HG03066 (cell line): Measurements from ENCODE around the gene WDFY3.
"Not testable (repeated sequence)": the region's sequence is repeated elsewhere in the genome, so short reads cannot be mapped to it uniquely, and the experiment has no call there.

Experiments
- ATAC-seq: cut with Tn5 transposase; IDR thresholded peaks from one replicate; pipeline ENCODE4 v1.9.1; 2021; ENCODE audit warnings: low read depth; ENCODE audit not compliant: unreplicated experiment

WDFY3 gene

DNA sequence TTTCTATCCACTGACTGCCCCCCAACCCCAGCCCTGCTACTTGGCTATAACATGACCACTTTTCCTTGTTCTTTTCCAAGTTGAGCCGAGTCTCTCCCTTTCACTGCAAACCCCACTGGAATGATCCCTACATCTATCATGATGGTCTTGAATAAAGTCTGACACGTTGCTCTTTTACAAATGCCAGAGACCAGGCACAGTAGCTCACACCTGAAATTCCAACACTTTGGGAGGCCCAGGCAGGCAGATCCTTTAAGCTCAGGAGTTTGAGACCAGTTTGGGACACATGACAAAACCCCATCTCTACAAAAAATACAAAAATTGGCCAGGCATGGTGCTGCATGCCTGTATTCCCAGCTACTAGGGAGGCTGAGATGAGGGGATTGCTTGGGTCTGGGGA, 100.9 kb downstream of the WDFY3 start:
- no peak for ATAC-seq

DNA sequence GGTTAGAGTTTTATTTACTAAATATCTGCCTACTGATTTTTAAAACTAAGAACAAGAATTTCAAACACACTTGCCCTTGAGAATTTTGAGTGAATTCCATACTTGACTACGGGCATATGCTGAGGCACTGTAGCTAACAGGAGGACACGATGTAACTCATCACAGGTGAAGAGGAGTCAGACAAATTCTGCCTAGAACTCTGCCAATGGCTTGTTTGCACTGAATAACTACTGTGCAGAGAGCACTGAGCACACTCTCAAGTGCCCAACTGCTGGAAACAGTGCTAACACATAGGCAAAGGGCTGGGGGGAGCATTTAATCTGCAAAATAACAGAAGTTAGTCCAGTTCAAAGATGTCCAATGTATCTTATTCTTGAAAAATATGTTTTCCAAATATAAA, 104.4 kb downstream of the WDFY3 start:
- ATAC-seq = no peak

DNA sequence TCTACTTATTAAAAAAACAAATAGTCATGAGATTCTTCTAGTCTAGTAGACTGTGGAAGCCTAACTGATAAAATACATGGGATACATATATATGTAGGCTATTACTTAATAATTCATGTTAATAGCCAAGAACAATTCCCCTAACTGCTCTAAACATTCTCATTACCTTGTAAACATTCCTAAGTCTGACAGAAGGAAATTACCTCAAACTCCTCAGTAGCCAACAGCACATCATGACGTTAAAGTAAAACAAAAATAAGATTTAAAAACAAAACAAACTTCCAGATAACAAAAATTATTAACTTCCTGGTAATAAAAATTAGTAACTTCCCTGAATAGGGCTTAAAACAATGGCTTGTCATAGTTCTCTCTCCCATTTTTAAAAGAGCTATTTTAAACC, 109.2 kb downstream of the WDFY3 start:
- ATAC-seq = no peak

DNA sequence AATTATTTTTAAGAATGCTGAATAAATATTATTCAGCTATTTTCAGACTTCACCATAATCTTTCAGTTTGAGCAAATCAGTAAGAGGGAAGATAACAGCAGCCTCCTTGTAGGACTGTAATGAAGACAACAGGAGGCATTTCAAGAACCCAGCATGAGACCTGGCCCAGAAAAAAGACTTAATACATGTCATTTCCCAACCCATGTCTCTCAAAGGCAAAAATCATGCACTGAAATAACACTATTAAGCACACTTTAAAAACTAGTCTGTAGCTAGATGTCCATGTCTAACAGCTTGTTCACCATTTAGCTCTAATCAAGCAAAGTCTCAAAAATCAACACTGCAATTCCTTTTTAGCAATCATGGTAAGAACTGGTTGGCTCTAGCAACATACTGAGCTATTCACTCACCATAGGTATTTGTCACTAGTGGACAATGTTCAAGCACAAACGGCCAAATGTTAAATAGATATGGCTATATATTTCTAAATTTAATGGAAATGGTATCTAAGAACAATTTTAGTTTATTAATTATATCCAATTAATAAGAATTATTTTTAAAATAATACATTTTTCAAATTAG, 109.9 kb downstream of the WDFY3 start:
- no peak for ATAC-seq

GRCh38 chr4:84855774-84856173, 110.7 kb downstream of the WDFY3 start:
- ATAC-seq = no peak

DNA sequence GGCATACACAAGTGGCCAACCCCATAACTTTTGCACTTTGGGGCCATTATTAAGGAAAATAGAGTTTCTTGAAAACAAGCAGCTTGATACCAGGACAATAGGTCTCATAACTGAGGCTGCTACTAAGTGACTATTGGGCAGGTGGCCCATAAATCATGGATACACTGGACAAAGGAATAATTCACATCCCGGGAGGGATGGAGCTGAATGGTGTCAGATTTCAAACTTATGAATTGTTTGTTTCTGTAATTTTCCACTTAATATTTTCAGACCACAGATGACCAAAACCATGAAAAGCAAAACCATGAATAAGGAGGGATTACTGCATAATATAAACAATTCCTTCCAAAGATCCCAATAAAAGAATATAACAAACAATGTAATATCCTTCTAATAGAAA, 114.4 kb downstream of the WDFY3 start:
- ATAC-seq = no peak

DNA sequence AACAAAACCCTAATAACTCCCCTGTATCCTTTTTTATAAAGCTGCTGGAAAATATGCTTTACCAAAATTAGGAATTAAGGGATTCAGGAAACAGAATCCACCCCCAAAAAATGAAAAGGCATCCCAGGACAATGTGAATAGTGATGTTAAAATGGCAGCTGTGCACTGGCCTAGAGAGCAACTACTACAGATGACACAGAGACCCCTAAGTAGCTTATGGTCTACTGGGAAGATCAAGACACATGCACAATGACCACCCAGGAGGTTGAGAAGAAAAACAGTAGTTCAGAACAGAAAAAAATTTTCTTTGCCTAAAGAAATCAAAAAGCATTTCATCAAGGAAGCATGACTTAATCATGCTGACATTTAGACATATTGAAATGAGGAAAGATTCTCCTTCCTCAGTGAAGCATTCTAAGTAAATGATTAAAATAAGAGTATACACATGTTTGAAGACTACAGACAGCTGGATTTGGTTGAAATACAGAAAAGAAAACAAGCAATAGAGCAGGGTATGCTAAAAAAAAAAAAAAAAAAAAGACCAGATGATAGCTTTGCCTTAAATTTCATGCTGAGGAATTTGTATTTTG, 117.3 kb downstream of the WDFY3 start:
- ATAC-seq = no peak

GRCh38 chr4:84848432-84848831, 118.1 kb downstream of the WDFY3 start:
- no peak for ATAC-seq

DNA sequence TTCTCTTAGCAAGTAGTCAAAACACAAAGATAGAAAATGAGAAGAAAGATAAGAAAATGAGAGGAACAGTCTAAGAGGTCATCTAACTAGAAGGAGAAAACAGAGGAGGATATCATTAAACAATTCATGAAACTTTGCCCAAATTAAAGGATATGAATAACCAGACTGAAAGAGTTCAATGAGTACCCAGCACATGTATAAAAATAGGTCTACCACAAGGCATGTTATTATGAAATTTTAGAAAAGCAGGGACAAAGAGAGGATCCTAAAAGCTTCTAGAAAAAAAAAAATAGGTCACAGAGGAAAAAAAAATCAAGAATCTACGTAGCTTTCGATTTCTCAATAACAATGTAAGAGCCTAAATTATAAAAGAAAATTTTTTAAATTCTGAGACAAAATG, 118.5 kb downstream of the WDFY3 start:
- no peak for ATAC-seq

DNA sequence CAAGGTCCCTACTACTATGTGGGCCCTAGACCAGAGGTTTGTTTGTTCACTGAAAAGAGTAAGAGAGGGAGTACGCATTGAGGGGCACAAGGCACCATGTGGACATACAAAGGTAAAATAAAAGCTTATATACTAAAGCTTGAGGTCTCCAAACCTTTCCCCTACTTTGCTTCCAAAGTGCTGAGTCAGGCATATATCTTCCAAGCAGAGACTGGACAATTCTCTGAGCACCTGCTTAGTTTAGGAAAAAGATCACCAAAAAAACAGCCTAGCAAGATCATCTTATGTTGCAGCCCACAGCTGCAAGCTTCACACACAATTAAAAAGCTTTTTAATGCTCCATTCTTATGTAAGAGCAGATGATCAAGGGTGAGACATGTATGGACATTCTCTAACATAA, 119.5 kb downstream of the WDFY3 start:
- no peak for ATAC-seq

- no peak for ATAC-seq
Observed at GRCh38 chr4:84841435-84841834, 125.1 kb downstream of the WDFY3 start.

- no peak for ATAC-seq
Observed at GRCh38 chr4:84837751-84838150, 128.7 kb downstream of the WDFY3 start.

DNA sequence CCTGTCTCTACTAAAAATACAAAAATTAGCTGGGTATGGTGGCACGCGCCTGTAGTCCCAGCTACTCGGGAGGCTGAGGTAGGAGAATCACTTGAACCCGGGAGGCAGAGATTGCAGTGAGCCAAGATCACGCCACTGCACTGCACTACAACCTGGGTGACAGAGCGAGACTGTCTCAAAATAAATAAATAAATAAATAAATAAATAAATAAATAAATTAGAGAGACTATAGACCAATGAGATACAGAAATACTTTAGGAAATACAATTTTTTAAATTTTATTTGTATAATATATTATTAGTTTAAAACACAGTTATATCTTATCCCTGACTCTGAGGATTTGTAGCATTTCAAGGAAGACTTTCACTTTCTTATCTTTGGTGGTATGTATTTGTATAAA, 136.9 kb downstream of the WDFY3 start:
- ATAC-seq = not testable (repeated sequence)

GRCh38 chr4:84826681-84827080, 139.8 kb downstream of the WDFY3 start:
- ATAC-seq = no peak

- ATAC-seq = no peak
Observed at GRCh38 chr4:84825701-84826341, 140.7 kb downstream of the WDFY3 start.

GRCh38 chr4:84821064-84821463, 145.4 kb downstream of the WDFY3 start:
- no peak for ATAC-seq

DNA sequence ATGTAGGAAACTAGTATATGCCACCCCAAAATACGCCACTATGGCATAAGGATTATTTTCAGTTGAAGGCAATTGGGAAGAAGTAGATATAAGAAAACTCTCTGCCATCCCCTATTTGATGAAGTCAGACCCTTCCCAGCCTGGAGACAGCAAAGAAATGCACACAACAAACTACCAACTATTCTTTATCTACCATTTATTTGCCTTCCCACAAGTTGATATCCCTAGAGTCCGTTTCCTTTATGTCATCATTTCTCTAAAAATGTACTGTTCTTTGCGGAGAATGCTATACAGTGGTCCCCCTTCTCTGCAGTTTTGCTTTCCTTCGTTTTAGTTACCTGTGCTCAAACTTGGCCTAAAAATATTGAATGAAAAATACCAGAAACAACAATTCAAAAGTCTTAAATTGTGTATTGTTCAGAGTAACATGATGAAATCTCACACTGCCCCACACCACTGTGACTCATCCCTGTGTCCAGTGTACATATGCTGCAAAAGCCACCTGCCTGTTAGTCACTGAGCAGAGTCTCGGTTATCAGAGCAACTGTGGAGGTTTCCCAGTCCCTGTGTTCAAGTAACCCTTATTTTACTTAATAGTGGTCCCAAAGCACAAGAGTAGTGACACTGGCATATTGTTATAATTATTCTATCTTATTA, 152.3 kb downstream of the WDFY3 start:
- ATAC-seq = no peak

DNA sequence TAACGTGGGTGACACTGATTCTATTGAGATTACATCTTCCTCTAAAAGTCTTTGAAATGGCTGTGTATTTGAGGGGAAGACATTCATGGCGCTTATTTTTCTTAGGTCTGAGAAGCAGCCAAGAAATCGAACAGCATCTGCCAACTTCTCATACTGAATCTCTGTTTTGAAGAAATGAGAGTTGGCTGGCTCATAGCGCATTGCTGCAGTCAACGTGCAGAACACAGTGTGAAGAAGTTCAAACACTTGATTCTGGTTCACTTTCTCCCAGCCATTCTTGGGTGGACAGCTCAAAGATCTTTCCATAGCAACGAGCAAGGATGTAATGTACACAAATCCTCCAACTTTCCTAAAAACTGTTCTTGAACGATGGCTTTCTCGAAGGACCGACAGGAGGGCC, 156.5 kb downstream of the WDFY3 start:
- ATAC-seq = no peak

DNA sequence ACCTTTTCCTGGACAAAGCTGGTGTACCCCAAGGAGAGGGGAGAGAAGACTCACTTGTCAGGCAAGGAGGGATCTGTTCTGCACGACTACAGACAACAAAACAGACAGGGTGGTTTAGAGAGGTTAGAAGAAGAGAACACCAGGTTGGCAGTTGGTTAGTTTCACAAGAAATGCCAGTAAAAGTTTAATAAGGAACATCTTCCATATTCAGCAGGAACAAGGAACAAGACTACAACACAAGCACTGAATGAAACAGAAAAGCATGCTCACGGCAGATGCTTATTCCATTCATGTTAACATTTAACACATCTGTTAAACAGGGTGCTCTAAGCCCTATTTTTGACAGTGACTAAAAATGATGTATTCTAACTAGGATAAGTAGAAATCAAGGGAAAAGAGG, 158.2 kb downstream of the WDFY3 start:
- no peak for ATAC-seq

DNA sequence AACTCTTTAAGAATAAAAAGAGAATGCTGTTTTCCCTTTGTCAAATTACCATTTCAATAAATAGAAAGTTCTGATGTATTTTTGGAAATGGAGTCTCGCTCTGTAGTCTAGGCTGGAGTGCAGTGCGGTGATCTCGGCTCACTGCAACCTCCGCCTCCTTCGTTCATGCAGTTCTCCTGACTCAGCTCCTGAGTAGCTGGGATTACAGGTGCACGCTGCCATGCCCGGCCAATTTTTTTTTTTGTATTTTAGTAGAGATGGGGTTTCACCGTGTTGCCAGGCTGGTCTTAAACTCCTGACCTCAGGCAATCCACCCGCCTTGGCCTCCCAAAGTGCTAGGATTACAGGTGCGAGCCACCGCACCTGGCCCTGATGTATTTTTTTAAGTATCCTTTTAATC, 159.9 kb downstream of the WDFY3 start:
- ATAC-seq = not testable (repeated sequence)

- no peak for ATAC-seq
Observed at GRCh38 chr4:84804136-84804535, 162.4 kb downstream of the WDFY3 start.

DNA sequence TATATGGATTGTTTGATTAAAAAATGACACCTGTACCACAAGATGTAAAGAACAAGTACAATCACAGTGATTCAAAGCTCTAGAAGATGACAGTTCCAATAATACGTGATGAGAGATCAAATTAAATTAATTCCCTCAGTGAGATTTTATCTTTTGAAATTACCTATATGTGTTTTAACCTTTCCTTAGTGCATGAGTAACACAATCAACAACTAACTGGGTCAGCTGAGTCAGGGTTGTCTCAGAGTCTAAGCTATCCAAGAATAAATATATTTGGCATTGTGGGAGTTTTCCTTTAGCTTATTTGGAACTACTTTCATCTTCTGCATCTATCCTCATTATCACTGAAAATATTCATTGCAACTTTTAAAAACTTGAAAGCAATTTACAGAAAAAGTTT, 162.8 kb downstream of the WDFY3 start:
- no peak for ATAC-seq
